IMR-90 (cell line): Measurements from ENCODE around the gene TRIM38. TPM values are rescaled to one million over a fixed set of nuclear protein-coding genes. Genes with fewer than 3 reads are reported as not detected.

ENCODE experiments used
- ATAC-seq: fragments of 200-7000 bp; cut with Tn5 transposase; 2 replicates; pipeline ENCODE4 v1.9.1; 2020; ENCODE audit warnings: low read depth, mild to moderate bottlenecking, moderate library complexity
- BruUV-seq: library from RNA; stranded (reverse); fragments of 400-500 nt; replicated peaks from 2 replicates; lab custom pipeline; 2021; lab: Mats Ljungman, UMichigan
- CTCF ChIA-PET: fragments of 300-600 bp; formaldehyde crosslinking; extraction: SDS; loops from one replicate; lab custom pipeline; 2021; ENCODE audit warnings: antibody characterized with exemption; lab: Yijun Ruan, JAX
- POLR2A ChIA-PET: fragments of 300-600 bp; sonication (Branson Sonifier 250); formaldehyde crosslinking; loops from one replicate; lab custom pipeline; 2022; ENCODE audit warnings: antibody characterized with exemption; ENCODE audit not compliant: unreplicated experiment; lab: Charles Lee
- DNase-seq: peaks from one replicate; pipeline ENCODE4 v3.0.0; 2013
- H2AFZ ChIP-seq: replicated peaks from 2 replicates; pipeline ENCODE3; 2013; ENCODE audit warnings: low read length, mild to moderate bottlenecking; ENCODE audit not compliant: poor library complexity
- H2AK5ac ChIP-seq: 2 replicates; pipeline ENCODE4 v1.6.1; 2013; ENCODE audit warnings: low read depth, low read length, inconsistent platforms
- H2AK9ac ChIP-seq: replicated peaks from 2 replicates; pipeline ENCODE3; 2013; ENCODE audit warnings: mild to moderate bottlenecking, low read depth, low read length, moderate library complexity; ENCODE audit not compliant: poor library complexity
- H2BK120ac ChIP-seq: 2 replicates; pipeline ENCODE4 v1.6.1; 2013; ENCODE audit warnings: low read depth, low read length, inconsistent platforms
- H2BK15ac ChIP-seq: 3 replicates; pipeline ENCODE4 v1.6.1; 2013; ENCODE audit warnings: low read depth, low read length, inconsistent platforms
- H2BK20ac ChIP-seq: 2 replicates; pipeline ENCODE4 v1.6.1; 2013; ENCODE audit warnings: low read depth, mild to moderate bottlenecking, inconsistent platforms, low read length, moderate library complexity
- H2BK5ac ChIP-seq: 2 replicates; pipeline ENCODE4 v1.6.1; 2013; ENCODE audit warnings: mild to moderate bottlenecking, low read depth, low read length, inconsistent platforms; ENCODE audit not compliant: poor library complexity, severe bottlenecking
- H3K14ac ChIP-seq: replicated peaks from 2 replicates; pipeline ENCODE4 v1.6.1; 2013; ENCODE audit warnings: low read depth, low read length, inconsistent platforms
- H3K18ac ChIP-seq: 2 replicates; pipeline ENCODE4 v1.6.1; 2013; ENCODE audit warnings: low read depth, low read length, control low read depth
- H3K23ac ChIP-seq: 2 replicates; pipeline ENCODE4 v1.6.1; 2013; ENCODE audit warnings: low read depth, low read length, inconsistent platforms
- H3K27ac ChIP-seq: 2 replicates; pipeline ENCODE4 v1.5.1; 2013; ENCODE audit warnings: mild to moderate bottlenecking, control low read depth, low read length; ENCODE audit not compliant: insufficient read depth
- H3K27me3 ChIP-seq: 2 replicates; pipeline ENCODE4 v1.6.1; 2013; ENCODE audit warnings: low read length; ENCODE audit not compliant: control insufficient read depth, insufficient read depth
- H3K36me3 ChIP-seq: 2 replicates; pipeline ENCODE4 v1.6.1; 2013; ENCODE audit warnings: low read length, mixed read lengths; ENCODE audit not compliant: control insufficient read depth, insufficient read depth
- H3K4ac ChIP-seq: 2 replicates; pipeline ENCODE4 v1.6.1; 2013; ENCODE audit warnings: low read depth, low read length, inconsistent platforms
- H3K4me1 ChIP-seq: 2 replicates; pipeline ENCODE4 v1.6.1; 2013; ENCODE audit warnings: low read length, mixed read lengths; ENCODE audit not compliant: control insufficient read depth, insufficient read depth
- H3K4me2 ChIP-seq: 2 replicates; pipeline ENCODE4 v1.6.1; 2013; ENCODE audit warnings: low read depth, mild to moderate bottlenecking, control low read depth, low read length, moderate library complexity
- H3K4me3 ChIP-seq: 2 replicates; pipeline ENCODE4 v1.5.1; 2013; ENCODE audit warnings: low read depth, mild to moderate bottlenecking, control low read depth, low read length, moderate library complexity; ENCODE audit not compliant: insufficient read depth
- H3K56ac ChIP-seq: 2 replicates; pipeline ENCODE4 v1.6.1; 2013; ENCODE audit warnings: low read length, inconsistent platforms; ENCODE audit not compliant: insufficient read depth; ENCODE audit errors: extremely low read depth
- H3K79me1 ChIP-seq, 2 experiments: 2 replicates each; pipeline ENCODE4 v1.6.1; 2013; ENCODE audit warnings: low read length in 2 of 2, inconsistent platforms in 1 of 2, low read depth in 1 of 2
- H3K9ac ChIP-seq: 2 replicates; pipeline ENCODE4 v1.6.1; 2013; ENCODE audit warnings: low read depth, low read length, control low read depth
- H3K9me1 ChIP-seq: 2 replicates; pipeline ENCODE4 v1.6.1; 2013; ENCODE audit warnings: low read length, inconsistent platforms; ENCODE audit not compliant: insufficient read depth
- H3K9me3 ChIP-seq: 2 replicates; pipeline ENCODE4 v1.6.1; 2013; ENCODE audit warnings: low read length; ENCODE audit not compliant: control insufficient read depth, insufficient read depth
- H4K20me1 ChIP-seq: 2 replicates; pipeline ENCODE4 v1.6.1; 2013; ENCODE audit warnings: low read length, inconsistent platforms; ENCODE audit not compliant: insufficient read depth
- H4K5ac ChIP-seq: 2 replicates; pipeline ENCODE4 v1.6.1; 2013; ENCODE audit warnings: mild to moderate bottlenecking, low read depth, low read length, control low read depth
- H4K8ac ChIP-seq, 2 experiments: 2 replicates each; pipeline ENCODE4 v1.6.1; 2013; ENCODE audit warnings: low read depth in 2 of 2, low read length in 2 of 2, control low read depth in 1 of 2, inconsistent platforms in 1 of 2
- H4K91ac ChIP-seq: 2 replicates; pipeline ENCODE4 v1.6.1; 2013; ENCODE audit warnings: low read depth, low read length, inconsistent platforms; ENCODE audit not compliant: insufficient read depth
- BHLHE40 ChIP-seq: fragments of 150-350 bp; IDR thresholded peaks from 2 replicates; pipeline ENCODE4 v1.6.1; 2016; ENCODE audit warnings: mild to moderate bottlenecking, low read depth, low read length
- CEBPB ChIP-seq: IDR thresholded peaks from 2 replicates; pipeline ENCODE4 v1.6.1; 2012; ENCODE audit warnings: low read depth, low read length, improper control_type of control experiment
- CHD1 ChIP-seq: IDR thresholded peaks from 2 replicates; pipeline ENCODE4 v1.6.1; 2012; ENCODE audit warnings: low read depth, low read length, improper control_type of control experiment
- FOS ChIP-seq: fragments of 150-350 bp; IDR thresholded peaks from 2 replicates; pipeline ENCODE4 v1.6.1; 2016; ENCODE audit warnings: low read depth, low read length
- MAFK ChIP-seq: IDR thresholded peaks from 2 replicates; pipeline ENCODE4 v1.6.1; 2012; ENCODE audit warnings: low read depth, low read length, improper control_type of control experiment
- MAZ ChIP-seq: IDR thresholded peaks from 2 replicates; pipeline ENCODE4 v1.6.1; 2012; ENCODE audit warnings: low read depth, mild to moderate bottlenecking, low read length, improper control_type of control experiment, moderate library complexity, borderline replicate concordance
- MXI1 ChIP-seq: IDR thresholded peaks from 2 replicates; pipeline ENCODE4 v1.6.1; 2012; ENCODE audit warnings: low read depth, mild to moderate bottlenecking, low read length, moderate library complexity, borderline replicate concordance
- NFE2L2 ChIP-seq: fragments of 150-350 bp; IDR thresholded peaks from 2 replicates; pipeline ENCODE4 v1.6.1; 2016; ENCODE audit warnings: low read depth, mild to moderate bottlenecking, low read length
- POLR2A ChIP-seq: IDR thresholded peaks from 2 replicates; pipeline ENCODE4 v1.6.1; 2012; ENCODE audit warnings: mild to moderate bottlenecking, low read depth, low read length
- RAD21 ChIP-seq: IDR thresholded peaks from 2 replicates; pipeline ENCODE4 v1.6.1; 2012; ENCODE audit warnings: low read length, improper control_type of control experiment
- RCOR1 ChIP-seq: IDR thresholded peaks from 2 replicates; pipeline ENCODE4 v1.6.1; 2012; ENCODE audit warnings: mild to moderate bottlenecking, low read length, improper control_type of control experiment; ENCODE audit not compliant: insufficient replicate concordance
- RFX5 ChIP-seq: IDR thresholded peaks from 2 replicates; pipeline ENCODE4 v1.8.0; 2012; ENCODE audit warnings: low read depth, mild to moderate bottlenecking, low read length, moderate library complexity
- SMC3 ChIP-seq: fragments of 150-350 bp; IDR thresholded peaks from 2 replicates; pipeline ENCODE4 v1.6.1; 2016; ENCODE audit warnings: low read depth, mild to moderate bottlenecking, antibody characterized with exemption, low read length, moderate library complexity
- WGBS, 2 experiments: methylation state at CpG; one replicate each; pipeline versions ENCODE4 v1.1.5 to v1.1.7; 2013; ENCODE audit warnings: missing lambda C conversion rate in 2 of 2; ENCODE audit not compliant: insufficient read length in 1 of 2; ENCODE audit errors: extremely low coverage in 2 of 2; 5-methylcytosine and 5-hydroxymethylcytosine counted together
- dilution Hi-C: fragments of 300-500 bp; cut with HindIII; formaldehyde crosslinking; loops from one replicate; pipeline ENCODE4 v1.14.3; 2018; ENCODE audit warnings: low sequenced_read_pairs; ENCODE audit not compliant: unreplicated experiment
- in situ Hi-C: fragments of 300-500 bp; cut with MboI; formaldehyde crosslinking; loops from 3 replicates; pipeline ENCODE4 v1.14.3; 2019; ENCODE audit warnings: low sequenced_read_pairs, inconsistent platforms, mixed read lengths
- intact Hi-C: fragments of 100-400 bp; cut with micrococcal nuclease; formaldehyde crosslinking; loops from 2 replicates; pipeline ENCODE4 v1.10.0; 2022
- polyA plus RNA-seq, 3 experiments: library from polyadenylated mRNA; depleted of rRNA; stranded (reverse); fragments of >200 nt; gene quantifications; 2 replicates each; pipeline ENCODE4 v1.2.3, GENCODE V29; 2012; ENCODE audit warnings: low replicate concordance in 1 of 3
- total RNA-seq: library from RNA; depleted of rRNA; stranded (reverse); fragments of >200 nt; gene quantifications from 2 replicates; pipeline ENCODE4 v1.2.3, GENCODE V29; 2012
- TF ChIP-seq, protein P1 (sequence below): fragments of 150-350 bp; IDR thresholded peaks from 2 replicates; pipeline ENCODE4 v1.6.1; 2017; ENCODE audit warnings: mild to moderate bottlenecking, antibody characterized with exemption, low read length, low read depth
- TF ChIP-seq, protein P2 (sequence below): fragments of 150-350 bp; IDR thresholded peaks from 2 replicates; pipeline ENCODE4 v1.6.1; 2016; ENCODE audit warnings: low read depth, mild to moderate bottlenecking, low read length, moderate library complexity, borderline replicate concordance

Gene TRIM38
- total and polyA plus RNA-seq, 2 of the 4 experiments (the other 2 are of a cell fraction): 4.1 to 6.3 TPM

DNA sequence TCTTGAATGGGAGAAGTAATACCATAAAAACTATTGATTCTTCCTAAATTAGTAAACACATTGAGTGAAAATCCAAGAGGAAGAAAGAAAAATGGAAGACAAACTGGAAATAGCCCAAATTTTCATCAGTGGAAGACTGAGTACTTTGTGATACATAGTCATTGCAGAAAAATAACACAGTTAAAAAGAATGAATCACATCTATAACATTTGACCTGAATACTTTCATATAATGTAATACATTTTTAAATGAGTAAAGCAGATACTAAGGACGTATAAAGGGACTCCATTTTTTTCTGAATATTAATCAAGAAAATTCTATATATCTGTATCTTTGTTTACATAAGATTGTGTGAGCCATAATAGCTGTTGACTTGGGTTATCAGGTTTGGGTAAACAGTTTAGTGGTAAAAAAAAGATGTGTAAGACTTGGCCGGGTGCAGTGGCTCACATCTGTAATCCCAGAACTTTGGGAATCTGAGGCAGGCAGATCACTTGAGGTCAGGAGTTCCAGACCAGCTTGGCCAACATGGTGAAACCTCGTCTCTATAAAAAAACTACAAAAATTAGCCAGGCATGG is 27.8 kb upstream of the TRIM38 start:
- H3K4me3 ChIP-seq: no peak overlapping the region
- ChIA-PET POLR2A (no interaction called here), CTCF (interaction anchor here (0.7 to 1.2 kb wide), 2 partner anchors 9 to 10 kb away, joined by 3 to 4 read pairs; no protein-coding TSS in a partner anchor)
- no peak overlapping the region for H3K18ac ChIP-seq
- H3K27me3 ChIP-seq: peaks cover 2% of the 10 kb centered on the region; the same call in 1 of the 2 replicates
- no peak for DNase-seq
- H3K9ac ChIP-seq: no peak overlapping the region
- H3K36me3 ChIP-seq: no peaks in the 10 kb centered on the region
- H3K23ac ChIP-seq: no peak overlapping the region
- ATAC-seq: no peak
- H3K4me2 ChIP-seq: no peak overlapping the region
- H2AK5ac ChIP-seq: no peak overlapping the region
- H4K5ac ChIP-seq: no peak overlapping the region
- BruUV-seq: no TSS peak
- in situ Hi-C loops: no loop called here
- no peaks in the 10 kb centered on the region for H3K9me3 ChIP-seq
- H2BK120ac ChIP-seq: no peak overlapping the region
- no peak overlapping the region for H3K27ac ChIP-seq
- H2BK15ac ChIP-seq: no peak overlapping the region
- dilution Hi-C loops: no loop called here
- H4K8ac ChIP-seq: no peak overlapping the region
- intact Hi-C loops: no loop called here
- H3K4ac ChIP-seq: no peak overlapping the region
- no peaks in the 10 kb centered on the region for H3K79me1 ChIP-seq
- no peaks in the 10 kb centered on the region for H4K20me1 ChIP-seq
- H2AFZ ChIP-seq: no peak overlapping the region
- H3K9me1 ChIP-seq: no peaks in the 10 kb centered on the region
- no peaks in the 10 kb centered on the region for H3K4me1 ChIP-seq
- TF ChIP-seq BHLHE40 (no peak), MAZ (no peak), POLR2A (no peak), RFX5 (no peak), SMC3 (no peak), MAFK (no peak), CEBPB (no peak), RCOR1 (no peak), FOS (no peak), MXI1 (no peak), RAD21 (no peak), CHD1 (no peak), NFE2L2 (no peak)
- TF ChIP-seq, protein P1, sequence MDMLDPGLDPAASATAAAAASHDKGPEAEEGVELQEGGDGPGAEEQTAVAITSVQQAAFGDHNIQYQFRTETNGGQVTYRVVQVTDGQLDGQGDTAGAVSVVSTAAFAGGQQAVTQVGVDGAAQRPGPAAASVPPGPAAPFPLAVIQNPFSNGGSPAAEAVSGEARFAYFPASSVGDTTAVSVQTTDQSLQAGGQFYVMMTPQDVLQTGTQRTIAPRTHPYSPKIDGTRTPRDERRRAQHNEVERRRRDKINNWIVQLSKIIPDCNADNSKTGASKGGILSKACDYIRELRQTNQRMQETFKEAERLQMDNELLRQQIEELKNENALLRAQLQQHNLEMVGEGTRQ: no peak
- TF ChIP-seq, protein P2, sequence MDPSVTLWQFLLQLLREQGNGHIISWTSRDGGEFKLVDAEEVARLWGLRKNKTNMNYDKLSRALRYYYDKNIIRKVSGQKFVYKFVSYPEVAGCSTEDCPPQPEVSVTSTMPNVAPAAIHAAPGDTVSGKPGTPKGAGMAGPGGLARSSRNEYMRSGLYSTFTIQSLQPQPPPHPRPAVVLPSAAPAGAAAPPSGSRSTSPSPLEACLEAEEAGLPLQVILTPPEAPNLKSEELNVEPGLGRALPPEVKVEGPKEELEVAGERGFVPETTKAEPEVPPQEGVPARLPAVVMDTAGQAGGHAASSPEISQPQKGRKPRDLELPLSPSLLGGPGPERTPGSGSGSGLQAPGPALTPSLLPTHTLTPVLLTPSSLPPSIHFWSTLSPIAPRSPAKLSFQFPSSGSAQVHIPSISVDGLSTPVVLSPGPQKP: no peak
- no peak overlapping the region for H3K56ac ChIP-seq
- H2BK5ac ChIP-seq: no peak overlapping the region
- no peak overlapping the region for H2BK20ac ChIP-seq
- WGBS, 2 experiments: 0% methylated on average over 1 of the region's 3 CpGs; no CpG with 5 or more reads in 1 of the 2 experiments
- no peak overlapping the region for H4K91ac ChIP-seq
- no peak overlapping the region for H3K14ac ChIP-seq
- H2AK9ac ChIP-seq: no peak overlapping the region
